Uterus (tissue), 4 donors: ENCODE measurements around the gene CCL16. TPM values are rescaled to one million over a fixed set of nuclear protein-coding genes. Genes with fewer than 3 reads are reported as not detected.
"Not testable (repeated sequence)": the region's sequence is repeated elsewhere in the genome, so short reads cannot be mapped to it uniquely, and the experiment has no call there.

Experiments used
- DNase-seq, 2 donors: peaks; one replicate each; pipeline ENCODE4 v3.0.0-alpha.2; 2019 to 2020
- H3K27ac ChIP-seq, 2 donors: fragments of 200-600 bp; sonication (generic); 1 replicate in 1 of 2; 2 replicates in 1 of 2; pipeline ENCODE4 v1.5.1; 2016 to 2018
- H3K27me3 ChIP-seq, 2 donors: fragments of 200-600 bp; sonication (generic); one replicate each; pipeline ENCODE4 v1.5.1; 2018 to 2019; ENCODE audit warnings: control low read depth in 1 of 2
- H3K36me3 ChIP-seq, 2 donors: fragments of 200-600 bp; sonication (generic); one replicate each; pipeline ENCODE4 v1.5.1; 2019; ENCODE audit warnings: control low read depth in 1 of 2
- H3K4me1 ChIP-seq, 2 donors: fragments of 200-600 bp; sonication (generic); one replicate each; pipeline ENCODE4 v1.5.1; 2018 to 2019; ENCODE audit warnings: control low read depth in 1 of 2
- H3K4me3 ChIP-seq, 2 donors: fragments of 200-600 bp; sonication (generic); 1 replicate in 1 of 2; 2 replicates in 1 of 2; pipeline ENCODE4 v1.5.1; 2018 to 2019; ENCODE audit warnings: mild to moderate bottlenecking in 1 of 2
- H3K9me3 ChIP-seq, 2 donors: fragments of 200-600 bp; sonication (generic); one replicate each; pipeline ENCODE4 v1.5.1; 2019; ENCODE audit warnings: control low read depth in 1 of 2
- CTCF ChIP-seq, 4 experiments: fragments of 200-600 bp in 2 of 4; fragments of 450-650 bp in 2 of 4; sonication (generic) in 2 of 4; IDR thresholded peaks; one replicate each; pipeline ENCODE4 v1.5.1; 2016 to 2019; ENCODE audit warnings: antibody characterized with exemption in 4 of 4, mild to moderate bottlenecking in 2 of 4, moderate library complexity in 1 of 4
- POLR2A ChIP-seq, 2 donors: fragments of 450-650 bp; IDR thresholded peaks; one replicate each; pipeline ENCODE4 v1.6.1; 2016; ENCODE audit warnings: antibody characterized with exemption in 2 of 2, mild to moderate bottlenecking in 1 of 2, moderate library complexity in 1 of 2
- intact Hi-C: fragments of 100-400 bp; cut with DNase I; formaldehyde crosslinking; loops from one replicate; pipeline ENCODE4 v1.15.1; 2023; ENCODE audit warnings: low total_unique reads
- total RNA-seq, 4 donors: library from RNA; depleted of rRNA in 3 of 4; stranded (reverse); fragments of >200 nt in 3 of 4; gene quantifications; one replicate each; pipeline versions ENCODE4 v1.1.0 to v1.2.4, GENCODE V29; 2014 to 2023
- donor health status: DM: yes; HTN: yes; CAD: no.

The CCL16 gene
- total RNA-seq, 4 donors from 2014 or later: 1.6 TPM; not detected in 3

GRCh38 chr17:36017799-36018198 is 36.5 kb upstream of the CCL16 start, which contains the start of gene CCL23:
CCL23 (minus strand) TSS chr17:36017972; CDS start chr17:36017897, 75 bp downstream.
- H3K27ac ChIP-seq: no peak within 1 kb of the TSS
- no peak within 1 kb of the TSS for H3K4me3 ChIP-seq
- H3K36me3 ChIP-seq: no peaks in the 10 kb centered on the region
- H3K4me1 ChIP-seq: no peaks in the 10 kb centered on the region
- no peaks in the 10 kb centered on the region for H3K27me3 ChIP-seq
- DNase-seq: no peak
- intact Hi-C loops: no loop called here
- no peaks in the 10 kb centered on the region for H3K9me3 ChIP-seq
- TF ChIP-seq POLR2A (IDR thresholded peaks at IDR 0.05): no peak
- TF ChIP-seq CTCF (IDR thresholded peaks at IDR 0.05): no peak

GRCh38 chr17:36016555-36016954 is 35.3 kb upstream of the CCL16 start:
- H3K9me3 ChIP-seq: peaks cover 0 to 8% of the 10 kb centered on the region in 2 donors
- H3K27ac ChIP-seq: no peak overlapping the region
- TF ChIP-seq POLR2A (IDR thresholded peaks at IDR 0.05): no peak
- no peak for TF ChIP-seq CTCF (IDR thresholded peaks at IDR 0.05)
- H3K4me1 ChIP-seq: no peaks in the 10 kb centered on the region
- H3K4me3 ChIP-seq: no peak overlapping the region
- H3K27me3 ChIP-seq: no peaks in the 10 kb centered on the region
- no peaks in the 10 kb centered on the region for H3K36me3 ChIP-seq
- DNase-seq: no peak
- intact Hi-C loops: no loop called here

GRCh38 chr17:36015895-36016294 is 34.6 kb upstream of the CCL16 start:
- H3K4me3 ChIP-seq, DNase-seq, H3K36me3 ChIP-seq, H3K4me1 ChIP-seq, intact Hi-C loops, H3K27ac ChIP-seq, H3K9me3 ChIP-seq, H3K27me3 ChIP-seq: not testable (repeated sequence)

GRCh38 chr17:36014946-36015345 is 33.6 kb upstream of the CCL16 start:
- Histone ChIP-seq H3K4me1 (no peaks in the 10 kb centered on the region), H3K27me3 (no peaks in the 10 kb centered on the region), H3K4me3 (no peak overlapping the region), H3K36me3 (no peaks in the 10 kb centered on the region), H3K9me3 (peaks cover 0 to 8% of the 10 kb centered on the region in 2 donors), H3K27ac (no peak overlapping the region)
- TF ChIP-seq CTCF (IDR thresholded peaks at IDR 0.05) (no peak), POLR2A (IDR thresholded peaks at IDR 0.05) (no peak)
- no peak for DNase-seq
- intact Hi-C loops: no loop called here

GRCh38 chr17:36011201-36011600 is 29.9 kb upstream of the CCL16 start:
- H3K27ac ChIP-seq: no peak overlapping the region
- H3K27me3 ChIP-seq: no peaks in the 10 kb centered on the region
- no peak overlapping the region for H3K4me3 ChIP-seq
- intact Hi-C loops: no loop called here
- no peaks in the 10 kb centered on the region for H3K36me3 ChIP-seq
- TF ChIP-seq CTCF (IDR thresholded peaks at IDR 0.05) (no peak), POLR2A (IDR thresholded peaks at IDR 0.05) (no peak)
- peaks cover 0 to 8% of the 10 kb centered on the region in 2 donors for H3K9me3 ChIP-seq
- no peak for DNase-seq
- H3K4me1 ChIP-seq: no peaks in the 10 kb centered on the region
